Hepatocyte (in vitro differentiated cells): Measurements from ENCODE around the gene RNU4-1. TPM values are rescaled to one million over a fixed set of nuclear protein-coding genes. Genes with fewer than 3 reads are reported as not detected.

Source experiments
- DNase-seq: peaks from one replicate; pipeline ENCODE4 v3.0.0-alpha.2; 2016; ENCODE audit warnings: low spot score
- H2AFZ ChIP-seq: fragments of 200-600 bp; sonication (generic); 2 replicates; pipeline ENCODE4 v1.6.0; 2016; ENCODE audit warnings: antibody characterized with exemption, mild to moderate bottlenecking
- H3K27ac ChIP-seq: fragments of 200-600 bp; sonication (generic); 2 replicates; pipeline ENCODE4 v1.5.1; 2016; ENCODE audit warnings: mild to moderate bottlenecking
- H3K27me3 ChIP-seq: fragments of 200-600 bp; sonication (generic); 2 replicates; pipeline ENCODE4 v1.6.1; 2016
- H3K36me3 ChIP-seq: fragments of 200-600 bp; sonication (generic); replicated peaks from 2 replicates; pipeline ENCODE4 v1.5.1; 2016; ENCODE audit warnings: low read depth; ENCODE audit not compliant: insufficient read depth
- H3K4me1 ChIP-seq: fragments of 200-600 bp; sonication (generic); 2 replicates; pipeline ENCODE4 v1.5.1; 2016; ENCODE audit warnings: mild to moderate bottlenecking, moderate library complexity; ENCODE audit not compliant: insufficient read depth
- H3K4me2 ChIP-seq: fragments of 200-600 bp; sonication (generic); 2 replicates; pipeline ENCODE4 v1.6.0; 2016
- H3K4me3 ChIP-seq: fragments of 200-600 bp; sonication (generic); 2 replicates; pipeline ENCODE4 v1.5.1; 2016; ENCODE audit warnings: mild to moderate bottlenecking
- H3K79me2 ChIP-seq: fragments of 200-600 bp; sonication (generic); 2 replicates; pipeline ENCODE4 v1.6.0; 2017; ENCODE audit warnings: mild to moderate bottlenecking
- H3K9me2 ChIP-seq: fragments of 200-600 bp; sonication (generic); replicated peaks from 2 replicates; pipeline ENCODE4 v1.6.0; 2017; ENCODE audit warnings: mild to moderate bottlenecking; ENCODE audit not compliant: insufficient read depth
- H3K9me3 ChIP-seq: fragments of 200-600 bp; sonication (generic); 2 replicates; pipeline ENCODE4 v1.5.1; 2016; ENCODE audit warnings: low read depth, mild to moderate bottlenecking
- H4K20me1 ChIP-seq: fragments of 200-600 bp; sonication (generic); 2 replicates; pipeline ENCODE4 v1.6.0; 2016; ENCODE audit warnings: mild to moderate bottlenecking; ENCODE audit not compliant: insufficient read depth, poor library complexity, severe bottlenecking
- EZH2 ChIP-seq: fragments of 200-600 bp; sonication (generic); IDR thresholded peaks from 2 replicates; pipeline ENCODE4 v1.6.1; 2016; ENCODE audit warnings: antibody characterized with exemption, mild to moderate bottlenecking, borderline replicate concordance
- EZH2phosphoT487 ChIP-seq: fragments of 200-600 bp; sonication (generic); IDR thresholded peaks from one replicate; pipeline ENCODE4 v1.6.1; 2018; ENCODE audit warnings: antibody characterized with exemption, mild to moderate bottlenecking, low read depth, moderate library complexity; ENCODE audit not compliant: unreplicated experiment, severe bottlenecking
- WGBS: methylation state at CpG from one replicate; pipeline ENCODE4 v1.1.6; 2016; ENCODE audit warnings: low lambda C conversion rate; ENCODE audit errors: missing lambda C conversion rate; 5-methylcytosine and 5-hydroxymethylcytosine counted together
- polyA plus RNA-seq: library from polyadenylated mRNA; unstranded; fragments of >200 nt; fragmentation: Nextera tagmentation; extraction: Ambion mirVana; gene quantifications from 2 replicates; pipeline ENCODE4 v1.2.1, GENCODE V29; 2016
- total RNA-seq: library from RNA; depleted of rRNA; stranded (reverse); fragments of >200 nt; gene quantifications from 2 replicates; pipeline ENCODE4 v1.2.3, GENCODE V29; 2014
- TF ChIP-seq, protein P1 (sequence below): fragments of 200-600 bp; sonication (generic); IDR thresholded peaks from 2 replicates; pipeline ENCODE4 v1.5.1; 2016; ENCODE audit warnings: antibody characterized with exemption, mild to moderate bottlenecking; ENCODE audit not compliant: poor library complexity

RNU4-1 gene
- total and polyA plus RNA-seq, 2 experiments from 2014 or later = under 0.01 TPM; not detected in 1

DNA sequence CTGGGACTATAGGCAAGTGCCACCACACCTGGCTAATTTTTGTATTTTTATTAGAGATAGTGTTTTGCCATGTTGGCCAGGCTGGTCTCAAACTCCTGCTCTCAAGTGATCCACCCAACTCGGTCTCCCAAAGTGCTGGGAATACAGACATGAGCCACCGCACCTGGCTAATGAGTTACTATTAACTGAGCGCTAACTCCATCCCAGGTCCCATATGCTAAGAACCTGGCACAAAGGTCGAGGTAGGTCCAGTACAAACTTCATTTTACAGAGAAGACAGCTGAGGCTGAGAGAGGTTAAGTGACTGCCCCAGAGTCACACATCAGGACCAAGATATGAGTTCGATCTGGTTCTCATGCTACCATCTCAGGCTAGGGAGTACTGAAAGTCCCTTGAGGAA lies 39.0 kb upstream of the RNU4-1 start:
- Histone ChIP-seq H3K27ac (no peak overlapping the region), H3K4me3 (no peak overlapping the region), H3K79me2 (no peaks in the 10 kb centered on the region), H3K4me2 (no peak overlapping the region), H3K27me3 (no peaks in the 10 kb centered on the region), H3K9me2 (no peaks in the 10 kb centered on the region), H2AFZ (no peak overlapping the region), H3K4me1 (peaks cover 12% of the 10 kb centered on the region), H3K9me3 (no peaks in the 10 kb centered on the region), H3K36me3 (no peaks in the 10 kb centered on the region), H4K20me1 (no peaks in the 10 kb centered on the region)
- TF ChIP-seq EZH2 (no peak), EZH2phosphoT487 (no peak)
- TF ChIP-seq, protein P1, sequence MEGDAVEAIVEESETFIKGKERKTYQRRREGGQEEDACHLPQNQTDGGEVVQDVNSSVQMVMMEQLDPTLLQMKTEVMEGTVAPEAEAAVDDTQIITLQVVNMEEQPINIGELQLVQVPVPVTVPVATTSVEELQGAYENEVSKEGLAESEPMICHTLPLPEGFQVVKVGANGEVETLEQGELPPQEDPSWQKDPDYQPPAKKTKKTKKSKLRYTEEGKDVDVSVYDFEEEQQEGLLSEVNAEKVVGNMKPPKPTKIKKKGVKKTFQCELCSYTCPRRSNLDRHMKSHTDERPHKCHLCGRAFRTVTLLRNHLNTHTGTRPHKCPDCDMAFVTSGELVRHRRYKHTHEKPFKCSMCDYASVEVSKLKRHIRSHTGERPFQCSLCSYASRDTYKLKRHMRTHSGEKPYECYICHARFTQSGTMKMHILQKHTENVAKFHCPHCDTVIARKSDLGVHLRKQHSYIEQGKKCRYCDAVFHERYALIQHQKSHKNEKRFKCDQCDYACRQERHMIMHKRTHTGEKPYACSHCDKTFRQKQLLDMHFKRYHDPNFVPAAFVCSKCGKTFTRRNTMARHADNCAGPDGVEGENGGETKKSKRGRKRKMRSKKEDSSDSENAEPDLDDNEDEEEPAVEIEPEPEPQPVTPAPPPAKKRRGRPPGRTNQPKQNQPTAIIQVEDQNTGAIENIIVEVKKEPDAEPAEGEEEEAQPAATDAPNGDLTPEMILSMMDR = no peak
- 77% methylated on average over 5 of the region's 5 CpGs for WGBS
- no peak for DNase-seq

DNA sequence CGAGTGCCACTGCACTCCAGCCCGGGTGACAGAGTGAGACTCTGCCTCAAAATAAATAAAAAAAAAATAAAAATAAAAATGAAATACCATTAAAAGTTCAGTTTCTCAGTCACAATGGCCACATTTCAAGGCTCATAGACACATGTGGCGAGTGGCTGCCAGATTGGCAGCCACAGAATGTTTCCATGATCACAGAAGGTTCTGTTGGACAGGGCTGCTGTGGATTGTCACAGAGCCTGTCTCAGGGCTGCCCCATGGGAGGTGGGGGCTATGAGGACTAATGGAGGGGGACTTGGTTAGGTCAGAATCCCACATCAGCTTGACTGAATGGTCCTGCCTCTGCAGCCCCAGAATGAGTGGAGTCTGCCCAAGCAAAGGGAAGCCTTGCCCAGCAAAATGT lies 38.4 kb upstream of the RNU4-1 start:
- Histone ChIP-seq H2AFZ (no peak overlapping the region), H3K4me2 (no peak overlapping the region), H3K4me3 (no peak overlapping the region), H3K36me3 (no peaks in the 10 kb centered on the region), H3K27me3 (no peaks in the 10 kb centered on the region), H3K27ac (no peak overlapping the region), H3K9me2 (no peaks in the 10 kb centered on the region), H4K20me1 (no peaks in the 10 kb centered on the region), H3K9me3 (no peaks in the 10 kb centered on the region), H3K79me2 (no peaks in the 10 kb centered on the region), H3K4me1 (peaks cover 12% of the 10 kb centered on the region)
- 86% methylated on average over 3 of the region's 3 CpGs for WGBS
- TF ChIP-seq, protein P1 = no peak
- no peak for TF ChIP-seq EZH2phosphoT487
- no peak for TF ChIP-seq EZH2
- DNase-seq = no peak

DNA sequence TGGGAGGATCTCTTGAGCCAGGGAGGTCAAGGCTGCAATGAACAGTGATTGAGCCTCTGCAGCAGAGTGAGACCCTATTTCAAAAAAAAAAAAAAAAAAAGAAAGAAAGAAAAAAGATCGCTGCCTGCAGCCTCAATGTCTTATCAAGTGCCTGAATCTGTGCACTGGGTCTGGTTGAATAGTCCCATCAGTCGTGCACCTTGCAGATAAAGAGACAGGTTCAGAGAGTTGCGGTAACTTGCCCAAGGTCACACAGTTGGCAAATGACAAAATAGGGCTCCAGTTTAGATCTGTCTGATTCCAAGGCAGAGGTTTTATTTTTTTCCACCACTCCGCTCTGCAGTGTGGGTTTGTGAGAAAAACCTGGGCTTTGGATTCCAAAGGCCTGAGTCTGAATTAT lies 35.2 kb upstream of the RNU4-1 start:
- no peak for DNase-seq
- Histone ChIP-seq H4K20me1 (no peaks in the 10 kb centered on the region), H3K36me3 (no peaks in the 10 kb centered on the region), H3K9me2 (no peaks in the 10 kb centered on the region), H3K4me1 (peaks cover 12% of the 10 kb centered on the region), H3K27ac (no peak overlapping the region), H3K4me2 (no peak overlapping the region), H3K9me3 (no peaks in the 10 kb centered on the region), H3K4me3 (no peak overlapping the region), H2AFZ (no peak overlapping the region), H3K79me2 (no peaks in the 10 kb centered on the region), H3K27me3 (no peaks in the 10 kb centered on the region)
- 72% methylated on average over 4 of the region's 4 CpGs for WGBS
- TF ChIP-seq EZH2 (no peak), EZH2phosphoT487 (no peak)
- TF ChIP-seq, protein P1 = no peak

DNA sequence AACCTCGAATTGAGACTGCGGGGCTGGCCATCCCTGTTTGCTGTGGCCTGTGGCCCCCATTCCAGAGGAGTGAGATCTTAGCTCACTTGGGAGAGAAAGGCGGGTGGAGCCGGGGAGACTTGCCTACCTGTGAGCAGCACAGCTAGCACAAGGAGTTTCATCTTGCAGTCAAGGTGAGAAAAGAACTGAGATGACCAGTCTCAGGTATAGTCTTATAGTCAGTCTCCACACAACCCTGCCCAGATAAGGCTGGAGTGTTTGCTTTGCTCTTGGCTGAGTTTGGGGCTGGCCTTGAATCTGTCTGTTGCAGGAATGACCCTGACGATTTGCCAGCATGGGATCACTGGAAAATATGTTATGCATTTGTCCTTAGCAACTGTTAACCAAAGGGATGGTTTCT lies 34.6 kb upstream of the RNU4-1 start, which contains the start of gene PLA2G1B:
Gene PLA2G1B, minus strand, starts transcription at position 187 of the 400 bp plus-strand sequence. Its CDS starts 26 bp downstream, at position 161.
- 69% methylated on average over 5 of the region's 5 CpGs for whole genome bisulfite sequencing
- Histone ChIP-seq H3K27me3 (no peaks in the 10 kb centered on the region), H3K9me2 (no peaks in the 10 kb centered on the region), H2AFZ (no peak within 1 kb of the TSS), H3K4me1 (peaks cover 12% of the 10 kb centered on the region), H3K27ac (peak within 1 kb of the TSS; percentile 40), H4K20me1 (no peaks in the 10 kb centered on the region), H3K4me3 (no peak within 1 kb of the TSS), H3K4me2 (peak within 1 kb of the TSS; percentile 52), H3K9me3 (no peaks in the 10 kb centered on the region), H3K79me2 (no peaks in the 10 kb centered on the region), H3K36me3 (no peaks in the 10 kb centered on the region)
- no peak for DNase-seq
- TF ChIP-seq, protein P1 = no peak
- TF ChIP-seq EZH2 = no peak
- no peak for TF ChIP-seq EZH2phosphoT487
